ENCODE results near the gene STUM.
A peak's percentile ranks its signal among the peaks of the same experiment; 100 is the strongest.

STUM gene

GRCh38 chr1:226563666-226564065 is 15.1 kb downstream of the STUM start:
- DNase-seq = no peak

GRCh38 chr1:226565476-226565875 is 16.9 kb downstream of the STUM start:
- no peak for DNase-seq

GRCh38 chr1:226566234-226566633 is 17.7 kb downstream of the STUM start:
- no peak for DNase-seq

GRCh38 chr1:226566760-226567159 is 18.2 kb downstream of the STUM start:
- DNase-seq = no peak

GRCh38 chr1:226568077-226568831 is 19.7 kb downstream of the STUM start:
- DNase-seq = peak; percentile 58

- DNase-seq = no peak
Observed at GRCh38 chr1:226568975-226569741, 20.6 kb downstream of the STUM start.

GRCh38 chr1:226569879-226570547 is 21.4 kb downstream of the STUM start:
- DNase-seq = no peak

GRCh38 chr1:226571893-226572292 is 23.3 kb downstream of the STUM start:
- no peak for DNase-seq

- no peak for DNase-seq
Observed at GRCh38 chr1:226572325-226572726, 23.8 kb downstream of the STUM start.

- no peak for DNase-seq
Observed at GRCh38 chr1:226574044-226574443, 25.5 kb downstream of the STUM start.

GRCh38 chr1:226574591-226575435 is 26.2 kb downstream of the STUM start:
- no peak for DNase-seq

GRCh38 chr1:226575436-226575720 is 26.8 kb downstream of the STUM start:
- no peak for DNase-seq

- no peak for DNase-seq
Observed at GRCh38 chr1:226575739-226576378, 27.3 kb downstream of the STUM start.

- DNase-seq = no peak
Observed at GRCh38 chr1:226576601-226577000, 28.0 kb downstream of the STUM start.

- no peak for DNase-seq
Observed at GRCh38 chr1:226577401-226578180, 29.0 kb downstream of the STUM start.

- DNase-seq = no peak
Observed at GRCh38 chr1:226578946-226579578, 30.5 kb downstream of the STUM start.

- no peak for DNase-seq
Observed at GRCh38 chr1:226579781-226580323, 31.3 kb downstream of the STUM start.

GRCh38 chr1:226580625-226581270 is 32.2 kb downstream of the STUM start:
- DNase-seq = no peak

GRCh38 chr1:226581650-226582330 is 33.2 kb downstream of the STUM start:
- no peak for DNase-seq

GRCh38 chr1:226582966-226583365 is 34.4 kb downstream of the STUM start:
- no peak for DNase-seq

Measured in right forelimb (tissue), 1 donor.